ENCODE data around the gene DDX31.

The DDX31 gene

GRCh38 chr9:132585954-132586829 lies 83.6 kb downstream of the DDX31 start:
- Histone ChIP-seq H3K9me3 (no peaks in the 10 kb centered on the region), H3K4me1 (ENCODE audit: control insufficient read depth in 1 of 2, insufficient read depth in 1 of 2, low read depth in 1 of 2, low read length in 1 of 2) (no peaks in the 10 kb centered on the region), H3K36me3 (no peaks in the 10 kb centered on the region), H3K27ac (no peak overlapping the region), H3K4me3 (ENCODE audit: low read depth in 1 of 2, low read length in 1 of 2) (no peak overlapping the region), H3K27me3 (peaks cover 100% of the 10 kb centered on the region)
- TF ChIP-seq, protein P1, sequence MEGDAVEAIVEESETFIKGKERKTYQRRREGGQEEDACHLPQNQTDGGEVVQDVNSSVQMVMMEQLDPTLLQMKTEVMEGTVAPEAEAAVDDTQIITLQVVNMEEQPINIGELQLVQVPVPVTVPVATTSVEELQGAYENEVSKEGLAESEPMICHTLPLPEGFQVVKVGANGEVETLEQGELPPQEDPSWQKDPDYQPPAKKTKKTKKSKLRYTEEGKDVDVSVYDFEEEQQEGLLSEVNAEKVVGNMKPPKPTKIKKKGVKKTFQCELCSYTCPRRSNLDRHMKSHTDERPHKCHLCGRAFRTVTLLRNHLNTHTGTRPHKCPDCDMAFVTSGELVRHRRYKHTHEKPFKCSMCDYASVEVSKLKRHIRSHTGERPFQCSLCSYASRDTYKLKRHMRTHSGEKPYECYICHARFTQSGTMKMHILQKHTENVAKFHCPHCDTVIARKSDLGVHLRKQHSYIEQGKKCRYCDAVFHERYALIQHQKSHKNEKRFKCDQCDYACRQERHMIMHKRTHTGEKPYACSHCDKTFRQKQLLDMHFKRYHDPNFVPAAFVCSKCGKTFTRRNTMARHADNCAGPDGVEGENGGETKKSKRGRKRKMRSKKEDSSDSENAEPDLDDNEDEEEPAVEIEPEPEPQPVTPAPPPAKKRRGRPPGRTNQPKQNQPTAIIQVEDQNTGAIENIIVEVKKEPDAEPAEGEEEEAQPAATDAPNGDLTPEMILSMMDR (IDR thresholded peaks at IDR 0.05) = no peak

- Histone ChIP-seq H3K27ac (no peak overlapping the region), H3K4me3 (ENCODE audit: low read depth in 1 of 2, low read length in 1 of 2) (no peak overlapping the region), H3K9me3 (no peaks in the 10 kb centered on the region), H3K36me3 (no peaks in the 10 kb centered on the region), H3K4me1 (ENCODE audit: control insufficient read depth in 1 of 2, insufficient read depth in 1 of 2, low read depth in 1 of 2, low read length in 1 of 2) (no peaks in the 10 kb centered on the region), H3K27me3 (peaks cover 100% of the 10 kb centered on the region)
- TF ChIP-seq, protein P1 (IDR thresholded peaks at IDR 0.05) = no peak
These were observed 84.9 kb downstream of the DDX31 start for GRCh38 chr9:132584601-132585560.

DNA sequence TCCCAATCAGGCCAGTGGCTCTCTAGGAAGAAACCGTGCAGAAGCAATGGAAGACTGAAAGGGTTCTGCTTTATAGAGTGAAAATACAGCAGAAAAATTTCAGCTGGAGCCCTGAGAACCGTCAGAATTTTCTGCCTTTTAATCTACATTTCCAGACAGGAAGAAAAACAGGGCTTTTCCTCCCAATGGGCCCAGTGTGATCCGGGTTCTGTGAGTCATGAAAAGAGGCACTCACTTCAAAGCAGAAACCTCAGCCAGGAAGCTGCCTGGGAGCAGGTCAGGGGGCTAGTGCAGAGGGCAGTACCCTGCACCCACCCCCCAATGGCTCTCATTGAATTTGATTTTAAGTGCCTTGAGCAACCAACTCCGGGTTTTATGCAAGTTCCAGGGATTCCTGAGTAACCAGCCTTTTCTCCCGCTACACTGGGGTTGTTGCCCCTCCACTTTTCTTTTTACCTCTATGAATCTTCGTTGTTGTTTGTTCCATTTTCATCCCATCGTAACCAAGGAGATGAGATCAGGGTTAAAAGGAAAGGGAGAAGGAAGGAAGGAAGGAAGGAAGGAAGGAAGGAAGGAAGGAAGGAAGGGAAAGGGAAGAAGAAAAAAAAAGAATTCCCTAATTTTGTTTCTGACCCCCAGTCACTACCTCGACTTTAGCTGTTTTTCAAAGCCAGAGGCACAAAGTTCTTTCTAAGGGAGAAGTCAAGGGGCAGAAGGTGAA lies 86.0 kb downstream of the DDX31 start:
- H3K27me3 ChIP-seq = peaks cover 100% of the 10 kb centered on the region
- no peak overlapping the region for H3K4me3 ChIP-seq (ENCODE audit: low read depth in 1 of 2, low read length in 1 of 2)
- H3K27ac ChIP-seq = no peak overlapping the region
- no peaks in the 10 kb centered on the region for H3K4me1 ChIP-seq (ENCODE audit: control insufficient read depth in 1 of 2, insufficient read depth in 1 of 2, low read depth in 1 of 2, low read length in 1 of 2)
- H3K36me3 ChIP-seq = no peaks in the 10 kb centered on the region
- H3K9me3 ChIP-seq = no peaks in the 10 kb centered on the region
- TF ChIP-seq, protein P1 (IDR thresholded peaks at IDR 0.05) = no peak

DNA sequence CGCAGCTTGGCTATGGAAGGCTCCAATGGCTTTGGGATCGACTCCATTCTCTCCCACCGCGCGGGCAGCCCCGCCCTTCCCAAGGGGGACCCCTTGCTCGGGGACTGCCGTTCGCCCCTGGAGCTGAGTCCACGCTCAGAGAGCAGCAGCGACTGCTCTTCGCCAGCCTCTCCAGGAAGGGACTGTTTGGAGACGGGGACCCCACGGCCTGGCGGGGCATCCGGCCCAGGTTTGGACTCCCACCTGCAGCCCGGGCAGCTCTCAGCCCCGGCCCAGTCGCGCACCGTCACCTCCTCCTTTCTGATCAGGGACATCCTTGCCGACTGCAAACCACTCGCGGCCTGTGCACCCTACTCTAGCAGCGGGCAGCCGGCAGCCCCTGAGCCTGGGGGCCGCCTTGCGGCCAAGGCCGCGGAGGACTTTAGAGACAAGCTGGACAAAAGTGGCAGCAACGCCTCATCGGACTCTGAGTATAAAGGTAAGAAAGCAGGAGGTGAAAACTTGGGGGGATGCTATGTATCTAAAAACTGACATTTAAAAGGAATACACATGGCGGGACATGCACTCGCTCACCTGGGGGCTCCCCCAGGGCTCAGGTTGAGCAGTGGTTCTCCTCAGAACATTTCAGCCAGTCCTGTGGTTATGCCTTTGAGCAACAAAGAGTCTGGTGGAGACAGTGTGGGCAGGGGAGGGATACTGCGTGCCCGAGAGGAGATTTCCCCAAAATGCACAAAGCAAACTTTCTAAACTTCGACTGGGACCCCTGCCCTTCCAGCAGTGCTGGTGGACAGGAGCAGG lies 86.8 kb downstream of the DDX31 start:
- no peaks in the 10 kb centered on the region for H3K9me3 ChIP-seq
- TF ChIP-seq, protein P1 (IDR thresholded peaks at IDR 0.05) = no peak
- peaks cover 100% of the 10 kb centered on the region for H3K27me3 ChIP-seq
- H3K27ac ChIP-seq = no peak overlapping the region
- no peak overlapping the region for H3K4me3 ChIP-seq (ENCODE audit: low read depth in 1 of 2, low read length in 1 of 2)
- H3K4me1 ChIP-seq (ENCODE audit: control insufficient read depth in 1 of 2, insufficient read depth in 1 of 2, low read depth in 1 of 2, low read length in 1 of 2) = no peaks in the 10 kb centered on the region
- H3K36me3 ChIP-seq = no peaks in the 10 kb centered on the region

Data from neutrophil (primary cell).